Activated CD4-positive, alpha-beta T cell treated with anti-CD3 and anti-CD28 coated beads for 36 hours (primary cell): Measurements from ENCODE around the gene WIF1. TPM values are rescaled to one million over a fixed set of nuclear protein-coding genes. Genes with fewer than 3 reads are reported as not detected.

Source experiments
- ATAC-seq: fragments of 200-7000 bp; cut with Tn5 transposase; one replicate; pipeline ENCODE4 v1.10.0; 2021; ENCODE audit warnings: mild to moderate bottlenecking, moderate library complexity
- CTCF ChIA-PET: fragments of 350-600 bp; sonication (Branson Sonifier 250); formaldehyde crosslinking; loops from one replicate; lab custom pipeline; 2021; ENCODE audit warnings: antibody characterized with exemption; lab: Charles Lee
- POLR2A ChIA-PET: fragments of 350-600 bp; sonication (Branson Sonifier 250); formaldehyde crosslinking; loops from one replicate; lab custom pipeline; 2021; ENCODE audit warnings: antibody characterized with exemption, inconsistent platforms; lab: Charles Lee
- DNase-seq: peaks from one replicate; pipeline ENCODE4 v3.0.0-alpha.2; 2020
- H3K27ac Mint-ChIP-seq: one replicate; pipeline ENCODE4 v1.8.0; 2021; ENCODE audit warnings: mixed read lengths
- H3K27me3 Mint-ChIP-seq: one replicate; pipeline ENCODE4 v1.8.0; 2021; ENCODE audit warnings: mixed read lengths
- H3K36me3 Mint-ChIP-seq: one replicate; pipeline ENCODE4 v1.8.0; 2021; ENCODE audit warnings: low read depth, mixed read lengths
- H3K4me1 Mint-ChIP-seq: one replicate; pipeline ENCODE4 v1.8.0; 2021; ENCODE audit warnings: mixed read lengths
- H3K4me3 Mint-ChIP-seq: one replicate; pipeline ENCODE4 v1.8.0; 2021; ENCODE audit warnings: mild to moderate bottlenecking, moderate library complexity, mixed read lengths
- H3K9me3 Mint-ChIP-seq: one replicate; pipeline ENCODE4 v1.8.0; 2021; ENCODE audit warnings: low read depth, mixed read lengths
- intact Hi-C, 2 experiments: fragments of 100-400 bp; cut with DNase I in 1 of 2; cut with micrococcal nuclease in 1 of 2; formaldehyde crosslinking; loops; one replicate each; pipeline versions ENCODE4 v1.14.2 to v1.15.1; 2022 to 2024; cut with DNase I, micrococcal nuclease
- total RNA-seq, 2 experiments: library from RNA; stranded (reverse); gene quantifications; one replicate each; pipeline ENCODE4 v1.2.3, GENCODE V29; 2021

Gene WIF1
- total RNA-seq, 2 experiments from 2014 or later, result not detected

GRCh38 chr12:65156366-65156841 lies 35.3 kb upstream of the WIF1 start:
- Mint-ChIP-seq H3K4me3 (peak overlapping the region; percentile 3), H3K9me3 (no peaks in the 10 kb centered on the region), H3K36me3 (no peaks in the 10 kb centered on the region), H3K4me1 (peaks cover 17% of the 10 kb centered on the region), H3K27me3 (peaks cover 20% of the 10 kb centered on the region), H3K27ac (peak overlapping the region; percentile 82)
- intact Hi-C loops, result loop anchor here (1.0 kb wide), 1 partner anchor 13 kb away; the partner anchor contains the start of gene LEMD3 (in 2 of the 2)
- ATAC-seq, result peak; percentile 85
- POLR2A ChIA-PET, result interaction anchor here (0.6 to 2.5 kb wide), 2 partner anchors 13 to 205 kb away, joined by 3 to 14 read pairs; partner anchors contain the start of gene LEMD3
- CTCF ChIA-PET, result interaction anchor here (4.4 kb wide), 1 partner anchor 12 kb away, joined by 22 read pairs; the partner anchor contains the start of gene LEMD3
- peak; percentile 44 for DNase-seq

GRCh38 chr12:65155784-65156183 lies 34.7 kb upstream of the WIF1 start:
- intact Hi-C loops, result loop anchor here (1.0 kb wide), 1 partner anchor 14 kb away; the partner anchor contains the start of gene LEMD3 (in 2 of the 2)
- Mint-ChIP-seq H3K27ac (peak overlapping the region; percentile 40), H3K4me3 (no peak overlapping the region), H3K36me3 (no peaks in the 10 kb centered on the region), H3K4me1 (peaks cover 17% of the 10 kb centered on the region), H3K9me3 (no peaks in the 10 kb centered on the region), H3K27me3 (peaks cover 21% of the 10 kb centered on the region)
- CTCF ChIA-PET, result interaction anchor here (0.6 to 4.4 kb wide), 3 partner anchors 13 to 400 kb away, joined by 3 to 22 read pairs (median 3); partner anchors contain the start of gene LEMD3
- POLR2A ChIA-PET, result interaction anchor here (0.6 to 2.5 kb wide), 2 partner anchors 13 to 205 kb away, joined by 3 to 14 read pairs; partner anchors contain the start of gene LEMD3
- DNase-seq, result peak; percentile 19
- peak; percentile 54 for ATAC-seq

- DNase-seq (no peak), ATAC-seq (no peak)
- peaks cover 23% of the 10 kb centered on the region for H3K27me3 Mint-ChIP-seq
- ChIA-PET POLR2A (no interaction called here), CTCF (no interaction called here)
- no peaks in the 10 kb centered on the region for H3K9me3 Mint-ChIP-seq
- H3K27ac Mint-ChIP-seq, result no peak overlapping the region
- intact Hi-C loops, result no loop called here
- H3K36me3 Mint-ChIP-seq, result no peaks in the 10 kb centered on the region
- peaks cover 17% of the 10 kb centered on the region for H3K4me1 Mint-ChIP-seq
- no peak overlapping the region for H3K4me3 Mint-ChIP-seq
Observed at GRCh38 chr12:65152596-65152995, 31.5 kb upstream of the WIF1 start.

- ChIA-PET POLR2A (no interaction called here), CTCF (no interaction called here)
- ATAC-seq, result no peak
- Mint-ChIP-seq H3K36me3 (no peaks in the 10 kb centered on the region), H3K4me3 (no peak overlapping the region), H3K27ac (no peak overlapping the region), H3K4me1 (peaks cover 15% of the 10 kb centered on the region), H3K9me3 (no peaks in the 10 kb centered on the region), H3K27me3 (peaks cover 23% of the 10 kb centered on the region)
- DNase-seq, result no peak
- intact Hi-C loops, result no loop called here
Observed at GRCh38 chr12:65152012-65152411, 30.9 kb upstream of the WIF1 start.

- intact Hi-C loops, result no loop called here
- ATAC-seq (no peak), DNase-seq (no peak)
- ChIA-PET CTCF (interaction anchor here (0.6 to 1.2 kb wide), 5 partner anchors 11 to 379 kb away, joined by 3 to 4 read pairs (median 3); no protein-coding TSS in a partner anchor), POLR2A (no interaction called here)
- Mint-ChIP-seq H3K36me3 (no peaks in the 10 kb centered on the region), H3K27me3 (peaks cover 31% of the 10 kb centered on the region), H3K4me3 (no peak overlapping the region), H3K4me1 (no peaks in the 10 kb centered on the region), H3K27ac (no peak overlapping the region), H3K9me3 (no peaks in the 10 kb centered on the region)
Observed at GRCh38 chr12:65147312-65147905, 26.3 kb upstream of the WIF1 start.

GRCh38 chr12:65140738-65141137 lies 19.6 kb upstream of the WIF1 start:
- intact Hi-C loops, result no loop called here
- no peaks in the 10 kb centered on the region for H3K4me1 Mint-ChIP-seq
- peaks cover 24% of the 10 kb centered on the region for H3K27me3 Mint-ChIP-seq
- no peak overlapping the region for H3K27ac Mint-ChIP-seq
- H3K9me3 Mint-ChIP-seq, result peaks cover 5% of the 10 kb centered on the region
- no peak for ATAC-seq
- peaks cover 3% of the 10 kb centered on the region for H3K36me3 Mint-ChIP-seq
- no peak overlapping the region for H3K4me3 Mint-ChIP-seq
- DNase-seq, result no peak
- ChIA-PET CTCF (interaction anchor here (1.3 kb wide), 1 partner anchor 18 kb away, joined by 4 read pairs; no protein-coding TSS in a partner anchor), POLR2A (interaction anchor here (0.7 kb wide), 1 partner anchor 29 kb away, joined by 3 read pairs; the partner anchor contains the start of gene LEMD3)

GRCh38 chr12:65139389-65139788 lies 18.3 kb upstream of the WIF1 start:
- DNase-seq, result no peak
- no peaks in the 10 kb centered on the region for H3K4me1 Mint-ChIP-seq
- peaks cover 3% of the 10 kb centered on the region for H3K36me3 Mint-ChIP-seq
- H3K27ac Mint-ChIP-seq, result no peak overlapping the region
- ATAC-seq, result no peak
- peaks cover 5% of the 10 kb centered on the region for H3K9me3 Mint-ChIP-seq
- intact Hi-C loops, result no loop called here
- peaks cover 20% of the 10 kb centered on the region for H3K27me3 Mint-ChIP-seq
- ChIA-PET POLR2A (interaction anchor here (0.7 kb wide), 1 partner anchor 817 kb away, joined by 3 read pairs; no protein-coding TSS in a partner anchor), CTCF (interaction anchor here (1.3 to 1.5 kb wide), 2 partner anchors 17 to 34 kb away, joined by 3 to 4 read pairs; no protein-coding TSS in a partner anchor)
- no peak overlapping the region for H3K4me3 Mint-ChIP-seq

- H3K27ac Mint-ChIP-seq, result no peak overlapping the region
Observed at GRCh38 chr12:65133879-65134278, 12.8 kb upstream of the WIF1 start.

GRCh38 chr12:65126482-65126881 lies 5.4 kb upstream of the WIF1 start:
- intact Hi-C loops, result no loop called here
- no peak overlapping the region for H3K27ac Mint-ChIP-seq
- peaks cover 6% of the 10 kb centered on the region for H3K4me1 Mint-ChIP-seq
- peaks cover 17% of the 10 kb centered on the region for H3K27me3 Mint-ChIP-seq
- no peaks in the 10 kb centered on the region for H3K36me3 Mint-ChIP-seq
- ChIA-PET CTCF (interaction anchor here (0.9 to 3.2 kb wide), 3 partner anchors 235 to 324 kb away, joined by 3 to 20 read pairs (median 4); no protein-coding TSS in a partner anchor), POLR2A (interaction anchor here (0.7 kb wide), 1 partner anchor 37 kb away, joined by 3 read pairs; no protein-coding TSS in a partner anchor)
- DNase-seq (no peak), ATAC-seq (no peak)
- H3K9me3 Mint-ChIP-seq, result no peaks in the 10 kb centered on the region
- no peak overlapping the region for H3K4me3 Mint-ChIP-seq

More at GRCh38 chr12:65133879-65134278, 12.8 kb upstream of the WIF1 start:
- ChIA-PET POLR2A (no interaction called here), CTCF (interaction anchor here (1.1 kb wide), 1 partner anchor 11 kb away, joined by 4 read pairs; no protein-coding TSS in a partner anchor)
- ATAC-seq (no peak), DNase-seq (no peak)
- Mint-ChIP-seq H3K27me3 (peaks cover 11% of the 10 kb centered on the region), H3K4me1 (no peaks in the 10 kb centered on the region), H3K4me3 (no peak overlapping the region), H3K36me3 (peaks cover 3% of the 10 kb centered on the region), H3K9me3 (peaks cover 5% of the 10 kb centered on the region)
- intact Hi-C loops, result no loop called here

- H3K27me3 Mint-ChIP-seq, result peaks cover 18% of the 10 kb centered on the region
- no peak for DNase-seq
- H3K27ac Mint-ChIP-seq, result no peak overlapping the region
- no peaks in the 10 kb centered on the region for H3K36me3 Mint-ChIP-seq
- no peaks in the 10 kb centered on the region for H3K9me3 Mint-ChIP-seq
- CTCF ChIA-PET, result interaction anchor here (0.9 to 3.2 kb wide), 5 partner anchors 21 to 324 kb away, joined by 3 to 20 read pairs (median 4); no protein-coding TSS in a partner anchor
- H3K4me3 Mint-ChIP-seq, result no peak overlapping the region
- intact Hi-C loops, result no loop called here
- POLR2A ChIA-PET, result interaction anchor here (0.7 kb wide), 1 partner anchor 37 kb away, joined by 3 read pairs; no protein-coding TSS in a partner anchor
- peaks cover 6% of the 10 kb centered on the region for H3K4me1 Mint-ChIP-seq
- no peak for ATAC-seq
Observed at GRCh38 chr12:65125975-65126374, 4.9 kb upstream of the WIF1 start.

GRCh38 chr12:65125247-65125646 lies 4.1 kb upstream of the WIF1 start:
- Mint-ChIP-seq H3K9me3 (no peaks in the 10 kb centered on the region), H3K27ac (no peak overlapping the region), H3K4me3 (no peak overlapping the region), H3K27me3 (peaks cover 24% of the 10 kb centered on the region), H3K36me3 (no peaks in the 10 kb centered on the region), H3K4me1 (peaks cover 6% of the 10 kb centered on the region)
- ATAC-seq (no peak), DNase-seq (no peak)
- ChIA-PET CTCF (interaction anchor here (1.0 to 3.9 kb wide), 5 partner anchors 14 to 323 kb away, joined by 4 to 20 read pairs (median 5); no protein-coding TSS in a partner anchor), POLR2A (no interaction called here)
- intact Hi-C loops, result no loop called here
